Prostate gland (tissue), 2 donors: ENCODE data around the gene CELA2B.

Experiments
- CTCF ChIP-seq, 4 experiments: fragments of 200-600 bp in 2 of 4; fragments of 450-650 bp in 2 of 4; sonication (generic) in 2 of 4; IDR thresholded peaks; 1 replicate in 3 of 4; 2 replicates in 1 of 4; pipeline ENCODE4 v1.5.1; 2016 to 2019; ENCODE audit warnings: antibody characterized with exemption in 4 of 4, mild to moderate bottlenecking in 2 of 4, moderate library complexity in 2 of 4
- POLR2A ChIP-seq: fragments of 450-650 bp; IDR thresholded peaks from one replicate; pipeline ENCODE4 v1.6.1; 2016; ENCODE audit warnings: antibody characterized with exemption, mild to moderate bottlenecking
- POLR2AphosphoS5 ChIP-seq: sonication (generic); formaldehyde crosslinking; IDR thresholded peaks from one replicate; pipeline ENCODE4 v1.6.1; 2017; ENCODE audit warnings: antibody characterized with exemption

GRCh38 chr1:15509586-15509985 lies 33.7 kb downstream of the CELA2B start:
- no peak for TF ChIP-seq CTCF (IDR thresholded peaks at IDR 0.05)
- TF ChIP-seq POLR2A: no peak
- no peak for TF ChIP-seq POLR2AphosphoS5
